HG03469 (cell line): ENCODE results near the gene CACNG6.
"Not testable (repeated sequence)": the region's sequence is repeated elsewhere in the genome, so short reads cannot be mapped to it uniquely, and the experiment has no call there.

Experiments
- ATAC-seq: cut with Tn5 transposase; IDR thresholded peaks from one replicate; pipeline ENCODE4 v1.9.1; 2021; ENCODE audit warnings: mild to moderate bottlenecking, moderate library complexity, moderate number of reproducible peaks; ENCODE audit not compliant: unreplicated experiment

CACNG6 gene, protein sequence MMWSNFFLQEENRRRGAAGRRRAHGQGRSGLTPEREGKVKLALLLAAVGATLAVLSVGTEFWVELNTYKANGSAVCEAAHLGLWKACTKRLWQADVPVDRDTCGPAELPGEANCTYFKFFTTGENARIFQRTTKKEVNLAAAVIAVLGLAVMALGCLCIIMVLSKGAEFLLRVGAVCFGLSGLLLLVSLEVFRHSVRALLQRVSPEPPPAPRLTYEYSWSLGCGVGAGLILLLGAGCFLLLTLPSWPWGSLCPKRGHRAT

DNA sequence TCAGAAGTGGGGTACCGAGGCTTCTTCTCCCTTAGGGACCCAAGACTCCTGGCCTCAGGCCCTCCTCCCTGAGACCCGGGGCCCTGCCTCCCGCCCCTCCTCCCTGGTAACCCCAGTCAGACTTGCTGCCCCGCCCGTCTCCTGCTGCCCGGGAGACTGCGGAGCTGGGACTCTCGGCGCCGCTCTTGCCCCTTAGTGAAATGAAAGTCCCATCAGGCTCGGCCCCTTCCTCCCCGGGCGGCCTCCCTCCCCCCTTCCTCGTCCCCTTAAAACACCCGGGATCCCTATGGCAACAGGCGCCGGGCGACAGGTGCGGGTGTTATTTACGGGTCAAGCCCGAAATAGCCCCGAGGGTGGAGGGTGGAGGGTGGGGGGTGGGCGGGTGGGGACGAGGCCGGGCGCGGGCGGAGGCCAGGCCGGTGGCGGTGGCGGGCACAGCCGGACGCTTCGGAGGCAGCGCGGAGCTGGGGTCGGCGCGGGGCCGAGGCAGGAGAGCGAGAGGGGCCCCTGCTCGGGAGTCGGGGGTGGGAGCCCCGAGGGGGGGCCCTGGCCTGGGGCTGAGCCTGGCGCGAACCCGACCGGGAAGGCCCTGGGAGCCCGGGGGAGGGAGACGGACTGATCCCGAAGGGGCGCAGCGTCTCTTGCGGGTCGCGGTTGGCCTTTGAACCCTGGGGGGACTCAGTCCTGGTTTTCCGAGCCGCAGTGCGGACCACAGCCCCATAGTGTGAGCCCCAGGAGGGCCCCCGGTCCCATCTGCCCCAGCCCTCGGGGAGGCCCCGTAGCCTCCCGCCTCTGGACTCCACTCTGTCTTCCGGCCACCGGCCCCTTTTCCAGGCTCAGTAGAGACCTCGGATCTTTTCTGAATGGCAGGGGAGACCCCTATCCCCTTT, at the start of gene CACNG6:
TSS of gene CACNG6 (plus strand) at position 414 of the 890 bp plus-strand sequence. CDS start 1,241 bp downstream, outside the sequence.
- ATAC-seq, result no peak

GRCh38 chr19:53942001-53942786, 49.2 kb upstream of the CACNG6 start:
- no peak for ATAC-seq

DNA sequence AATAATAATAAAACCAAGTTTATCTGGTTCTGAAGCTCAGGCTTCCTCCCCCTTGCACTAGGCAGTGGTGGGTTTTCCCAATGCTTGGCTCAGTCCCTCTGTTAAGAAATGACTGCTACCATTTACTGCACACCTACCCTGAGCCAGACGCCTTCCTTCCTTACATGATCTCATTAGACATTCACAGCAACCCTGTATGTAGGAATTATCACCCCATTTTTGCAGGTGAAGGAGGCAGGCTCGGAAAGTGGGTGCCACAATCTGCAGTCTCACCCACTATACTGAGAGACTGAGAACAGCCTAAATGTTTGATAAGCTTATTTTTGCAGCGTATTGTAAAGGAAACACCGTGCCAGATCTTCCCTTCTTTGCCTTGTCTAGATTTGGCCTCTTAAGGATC, 47.0 kb upstream of the CACNG6 start:
- no peak for ATAC-seq

GRCh38 chr19:53944933-53945332, 46.5 kb upstream of the CACNG6 start:
- no peak for ATAC-seq

GRCh38 chr19:53945441-53945840, 46.0 kb upstream of the CACNG6 start:
- ATAC-seq, result no peak

DNA sequence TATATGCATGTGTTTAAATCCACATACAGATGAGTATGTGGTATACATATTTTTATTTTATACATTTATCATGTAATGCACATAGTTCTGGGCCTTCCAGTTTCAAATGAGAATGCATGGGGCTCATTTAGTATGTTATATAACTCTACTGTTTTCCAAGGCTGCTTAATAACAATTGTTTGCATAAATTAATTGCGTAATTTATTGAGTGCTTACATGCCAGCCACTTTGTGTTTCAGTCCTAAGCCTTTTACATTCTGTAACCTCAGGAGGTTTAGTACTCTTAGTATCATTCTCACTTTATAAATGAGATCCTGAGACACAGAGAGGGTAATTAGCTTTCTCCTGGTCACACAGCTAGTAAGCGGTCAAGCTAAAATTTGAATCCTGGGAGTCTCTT, 45.4 kb upstream of the CACNG6 start:
- ATAC-seq, result no peak

- ATAC-seq, result no peak
Measured at GRCh38 chr19:53947624-53948023, 43.8 kb upstream of the CACNG6 start.

GRCh38 chr19:53948611-53949010, 42.8 kb upstream of the CACNG6 start:
- not testable (repeated sequence) for ATAC-seq

DNA sequence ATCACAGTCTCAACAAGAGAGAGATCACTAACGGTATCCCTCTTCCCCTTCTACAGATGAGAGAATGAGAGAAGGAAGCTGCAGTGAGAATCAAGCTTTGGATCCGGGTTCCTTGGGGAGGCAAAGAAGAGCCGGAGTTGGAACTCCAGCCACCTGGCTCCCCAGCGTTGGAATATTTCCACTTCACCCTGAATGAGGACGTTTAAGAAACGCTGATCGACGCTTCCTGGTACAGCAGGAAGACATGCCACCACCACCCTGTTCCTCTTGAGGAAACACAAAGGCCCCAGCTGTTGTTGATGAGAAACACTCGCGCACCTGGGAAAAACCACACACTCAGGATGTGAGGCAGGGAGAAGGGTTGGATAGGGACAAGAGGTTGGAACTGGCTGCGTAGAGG, 40.0 kb upstream of the CACNG6 start:
- ATAC-seq, result no peak

- ATAC-seq, result no peak
Measured at GRCh38 chr19:53951947-53952346, 39.5 kb upstream of the CACNG6 start.

GRCh38 chr19:53953383-53953782, 38.1 kb upstream of the CACNG6 start:
- ATAC-seq, result no peak

DNA sequence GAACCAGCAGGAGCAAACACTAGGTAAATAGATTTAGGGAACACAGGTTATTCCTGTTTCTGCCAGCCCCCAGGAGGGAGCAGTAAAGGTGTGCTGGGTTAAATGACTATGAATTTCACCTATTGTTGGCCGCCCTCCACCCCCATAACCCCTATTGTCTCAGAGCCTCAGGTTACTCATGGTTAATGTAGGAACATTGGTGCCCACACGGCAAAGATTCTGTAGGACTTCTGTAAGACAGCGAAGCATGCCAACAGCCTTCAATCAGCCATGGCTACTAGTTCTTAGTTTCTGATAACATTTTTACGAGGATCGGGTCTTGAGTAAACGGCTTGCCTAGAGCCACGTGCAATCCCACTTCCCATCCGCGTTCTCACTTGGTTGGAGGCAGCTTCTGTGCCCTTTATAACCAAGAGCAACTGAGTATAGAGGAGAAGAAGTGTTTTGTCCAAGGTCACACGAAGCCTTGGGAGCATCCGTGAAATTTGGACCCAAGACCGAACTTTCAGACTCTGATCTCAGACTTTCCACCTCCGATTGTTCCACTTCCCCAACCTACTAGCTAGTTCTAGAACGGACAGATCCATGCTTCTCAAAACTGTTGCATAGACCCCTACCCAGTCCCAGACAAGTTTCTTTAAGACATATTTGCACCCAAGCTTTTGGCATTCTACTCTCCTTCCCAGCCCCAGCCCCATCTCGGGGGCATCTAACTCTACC, 33.8 kb upstream of the CACNG6 start:
- no peak for ATAC-seq

DNA sequence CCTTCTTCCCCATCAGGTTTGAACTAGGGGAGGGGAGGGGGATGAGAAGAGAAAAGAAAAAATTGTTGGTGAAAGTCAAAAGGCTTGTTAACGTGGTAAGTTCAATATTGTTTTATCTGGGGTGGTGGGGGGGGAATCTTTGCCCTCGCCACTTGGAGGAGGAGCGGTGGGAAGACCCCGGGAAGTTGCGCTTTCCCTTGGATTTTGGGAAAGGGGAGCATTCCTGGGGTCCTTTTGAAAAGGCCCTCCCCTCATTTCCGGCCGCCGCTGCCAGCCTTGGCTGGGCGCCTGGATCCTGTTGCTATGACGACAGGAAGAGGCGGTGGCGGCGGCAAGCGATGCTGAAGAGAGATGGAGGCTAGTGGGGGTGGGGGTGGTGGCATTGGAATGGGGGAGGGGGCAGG, 33.3 kb upstream of the CACNG6 start:
- ATAC-seq, result no peak

GRCh38 chr19:53958823-53959757, 32.3 kb upstream of the CACNG6 start:
- no peak for ATAC-seq

DNA sequence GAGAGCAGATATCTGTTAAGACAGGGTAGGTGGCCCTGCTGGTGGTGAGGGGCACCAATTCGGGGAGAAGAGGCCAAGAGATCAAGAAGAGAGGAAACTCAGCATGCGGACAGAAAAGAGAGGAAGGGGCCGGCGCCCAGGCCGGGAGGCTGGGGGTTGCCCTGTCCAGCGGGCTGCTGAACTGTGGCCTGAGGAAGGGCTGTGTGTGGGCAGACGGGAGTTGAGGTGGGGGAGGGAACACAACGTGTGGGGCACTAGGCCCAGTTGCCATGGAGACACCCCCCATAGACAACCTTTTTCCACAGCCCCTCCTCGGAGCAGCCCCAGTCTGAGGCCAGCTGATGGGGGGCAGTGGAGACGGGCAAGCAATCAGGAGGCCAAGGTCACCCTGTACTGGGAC, 31.2 kb upstream of the CACNG6 start:
- no peak for ATAC-seq

DNA sequence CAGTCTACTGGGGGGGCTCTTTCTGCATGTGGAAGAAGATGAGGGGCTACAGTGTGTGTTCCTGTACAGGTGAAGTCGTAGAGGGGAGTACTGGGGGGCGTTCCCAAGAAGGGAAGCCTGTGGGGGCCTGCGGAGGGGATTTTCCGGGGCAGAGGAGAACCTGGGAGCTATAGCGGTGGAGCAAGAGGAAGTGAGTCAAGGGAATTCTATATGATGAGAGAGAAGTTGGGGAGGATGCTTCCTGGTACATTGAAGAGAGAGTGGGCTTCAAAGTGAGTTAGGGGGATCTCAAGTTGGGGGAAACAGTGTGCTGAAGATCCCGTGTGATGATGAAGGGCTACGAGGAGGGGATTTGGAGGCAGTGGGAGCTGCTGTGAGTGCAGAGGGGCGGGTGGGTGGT, 30.6 kb upstream of the CACNG6 start:
- no peak for ATAC-seq

- no peak for ATAC-seq
Measured at GRCh38 chr19:53961523-53962356, 29.7 kb upstream of the CACNG6 start.

- ATAC-seq, result no peak
Measured at GRCh38 chr19:53962887-53963431, 28.5 kb upstream of the CACNG6 start, which contains the start of gene CACNG8. TSS of gene CACNG8 (plus strand) at chr19:53962937.
